Measurements from ENCODE around the gene MAP7D1. TPM values are rescaled to one million over a fixed set of nuclear protein-coding genes. Genes with fewer than 3 reads are reported as not detected.

The MAP7D1 gene
- total RNA-seq, 4 donors from 2014 or later = 147 to 243 (median 172) TPM

DNA sequence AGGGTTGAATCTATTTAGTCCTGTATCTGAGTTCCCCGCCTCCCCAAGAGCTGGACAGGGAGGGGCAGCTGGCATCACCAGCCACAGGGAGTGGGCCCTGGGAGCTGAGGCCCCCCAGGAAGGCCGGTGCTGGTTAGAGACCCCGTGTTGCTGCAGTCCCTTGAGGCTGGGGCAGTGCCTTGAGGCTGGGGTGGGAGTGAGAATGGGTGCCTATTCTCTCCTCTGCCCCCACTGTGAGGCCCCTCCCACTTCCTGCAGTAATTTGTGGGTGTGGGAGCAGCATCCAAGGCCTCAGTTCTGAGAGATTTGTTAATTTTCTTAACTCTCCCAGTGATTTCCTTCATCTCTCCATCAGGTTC, 4.1 kb upstream of the MAP7D1 start:
- no peak for ATAC-seq
- H3K4me1 ChIP-seq = peaks cover 8 to 80% (median 40%) of the 10 kb centered on the region in 3 donors

DNA sequence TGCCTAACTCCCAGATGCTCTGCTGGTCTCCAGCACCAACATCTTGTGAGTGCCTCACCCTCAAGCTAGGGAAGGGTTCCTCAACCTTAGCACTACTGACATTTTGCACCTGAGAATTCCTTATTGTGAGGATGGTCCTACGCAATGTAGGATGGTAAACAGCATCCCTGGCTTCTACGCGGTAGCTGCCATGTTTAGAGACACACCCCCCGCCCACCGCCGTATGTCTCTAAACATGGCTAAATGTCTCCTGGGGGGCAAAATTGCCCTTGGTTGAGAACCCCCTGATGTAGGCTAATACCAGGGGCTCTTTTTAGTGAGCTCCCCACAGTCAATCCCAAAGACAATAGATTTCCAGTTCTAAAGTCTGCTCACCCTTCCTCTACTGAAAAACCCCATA, 2.5 kb upstream of the MAP7D1 start:
- H3K36me3 ChIP-seq = no peaks in the 10 kb centered on the region
- peak overlapping the region in 2 of 4 donors; percentile 93 to 100 for H3K27ac ChIP-seq
- no peak for TF ChIP-seq POLR2AphosphoS5 (IDR thresholded peaks at IDR 0.05)
- no peak for TF ChIP-seq POLR2A (IDR thresholded peaks at IDR 0.05)
- TF ChIP-seq, protein P1, sequence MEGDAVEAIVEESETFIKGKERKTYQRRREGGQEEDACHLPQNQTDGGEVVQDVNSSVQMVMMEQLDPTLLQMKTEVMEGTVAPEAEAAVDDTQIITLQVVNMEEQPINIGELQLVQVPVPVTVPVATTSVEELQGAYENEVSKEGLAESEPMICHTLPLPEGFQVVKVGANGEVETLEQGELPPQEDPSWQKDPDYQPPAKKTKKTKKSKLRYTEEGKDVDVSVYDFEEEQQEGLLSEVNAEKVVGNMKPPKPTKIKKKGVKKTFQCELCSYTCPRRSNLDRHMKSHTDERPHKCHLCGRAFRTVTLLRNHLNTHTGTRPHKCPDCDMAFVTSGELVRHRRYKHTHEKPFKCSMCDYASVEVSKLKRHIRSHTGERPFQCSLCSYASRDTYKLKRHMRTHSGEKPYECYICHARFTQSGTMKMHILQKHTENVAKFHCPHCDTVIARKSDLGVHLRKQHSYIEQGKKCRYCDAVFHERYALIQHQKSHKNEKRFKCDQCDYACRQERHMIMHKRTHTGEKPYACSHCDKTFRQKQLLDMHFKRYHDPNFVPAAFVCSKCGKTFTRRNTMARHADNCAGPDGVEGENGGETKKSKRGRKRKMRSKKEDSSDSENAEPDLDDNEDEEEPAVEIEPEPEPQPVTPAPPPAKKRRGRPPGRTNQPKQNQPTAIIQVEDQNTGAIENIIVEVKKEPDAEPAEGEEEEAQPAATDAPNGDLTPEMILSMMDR (IDR thresholded peaks at IDR 0.05) = no peak
- ATAC-seq = no peak
- no peak overlapping the region for H3K4me3 ChIP-seq
- H3K9me3 ChIP-seq = no peaks in the 10 kb centered on the region
- H3K4me1 ChIP-seq = peaks cover 8 to 78% (median 44%) of the 10 kb centered on the region in 3 donors
- H3K27me3 ChIP-seq = no peaks in the 10 kb centered on the region
- WGBS, 2 donors (ENCODE audit: low coverage in 1 of 2) = 90 to 94% methylated on average over 5 to 6 of the region's 6 CpGs

More for the DNA sequence above, 4.1 kb upstream of the MAP7D1 start:
- WGBS, 2 donors (ENCODE audit: low coverage in 1 of 2) = no CpG with 5 or more reads among the region's 3 CpGs
- Histone ChIP-seq H3K9me3 (no peaks in the 10 kb centered on the region), H3K36me3 (peaks cover 0 to 3% of the 10 kb centered on the region in 2 donors), H3K27me3 (no peaks in the 10 kb centered on the region), H3K27ac (peak overlapping the region; percentile 93 to 100 (median 98)), H3K4me3 (no peak overlapping the region)
- TF ChIP-seq EP300 (IDR thresholded peaks at IDR 0.05) = no peak
- no peak for TF ChIP-seq POLR2A (IDR thresholded peaks at IDR 0.05)
- no peak for TF ChIP-seq POLR2AphosphoS5 (IDR thresholded peaks at IDR 0.05)
- TF ChIP-seq, protein P1 (IDR thresholded peaks at IDR 0.05) = no peak

GRCh38 chr1:36154335-36154734, 1.6 kb upstream of the MAP7D1 start:
- ATAC-seq = no peak

DNA sequence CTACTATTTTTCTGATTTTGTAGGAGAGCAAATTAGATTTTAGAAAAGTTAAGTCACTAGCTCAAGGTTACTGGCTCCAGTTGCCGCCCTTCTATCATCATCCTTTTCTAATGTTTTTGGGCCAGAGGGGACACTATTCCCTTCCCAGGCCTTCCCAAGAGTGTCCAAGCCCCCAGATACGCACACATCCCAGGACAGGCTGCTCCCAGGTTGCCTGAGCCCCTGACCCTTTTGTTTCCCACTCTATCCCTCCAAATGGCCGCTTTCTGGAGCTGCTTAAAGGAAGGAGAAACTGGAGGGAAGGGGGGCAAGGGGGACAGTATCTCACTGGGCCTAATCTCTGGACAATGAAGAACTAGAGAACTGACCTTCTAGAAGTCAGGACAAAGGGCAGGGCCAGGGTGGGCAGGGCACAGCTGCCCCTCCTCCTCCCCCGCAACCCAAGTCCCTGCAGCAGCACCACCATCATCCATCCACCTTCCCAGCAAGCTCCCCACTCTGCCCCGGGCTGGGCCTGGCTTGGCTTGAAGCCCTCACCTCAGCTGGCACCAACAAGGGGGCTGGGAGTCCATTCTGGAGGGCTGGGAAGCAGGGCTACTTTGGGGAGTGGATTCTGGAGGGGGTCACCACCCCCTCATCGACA, 1.1 kb upstream of the MAP7D1 start:
- TF ChIP-seq POLR2AphosphoS5 (IDR thresholded peaks at IDR 0.05) (no peak), EP300 (IDR thresholded peaks at IDR 0.05) (no peak), POLR2A (IDR thresholded peaks at IDR 0.05) (no peak)
- TF ChIP-seq, protein P1 (IDR thresholded peaks at IDR 0.05) = no peak
- ATAC-seq = no peak
- no peaks in the 10 kb centered on the region for H3K9me3 ChIP-seq
- H3K27ac ChIP-seq = peak overlapping the region; percentile 96 to 100 (median 100)
- 80 to 86% methylated on average over 1 of the region's 6 CpGs for WGBS, 2 donors (ENCODE audit: low coverage in 1 of 2)
- H3K36me3 ChIP-seq = no peaks in the 10 kb centered on the region
- no peaks in the 10 kb centered on the region for H3K27me3 ChIP-seq
- peak overlapping the region; percentile 84 to 100 for H3K4me3 ChIP-seq
- H3K4me1 ChIP-seq = peaks cover 8 to 83% (median 55%) of the 10 kb centered on the region in 3 donors

More at GRCh38 chr1:36154335-36154734, 1.6 kb upstream of the MAP7D1 start:
- no peaks in the 10 kb centered on the region for H3K9me3 ChIP-seq
- no peaks in the 10 kb centered on the region for H3K27me3 ChIP-seq
- peaks cover 8 to 82% (median 51%) of the 10 kb centered on the region in 3 donors for H3K4me1 ChIP-seq
- H3K36me3 ChIP-seq = no peaks in the 10 kb centered on the region
- H3K4me3 ChIP-seq = no peak overlapping the region
- peak overlapping the region in 3 of 4 donors; percentile 100 for H3K27ac ChIP-seq
- 63 to 76% methylated on average over 2 to 6 of the region's 6 CpGs for WGBS, 2 donors (ENCODE audit: low coverage in 1 of 2)
- TF ChIP-seq, protein P1 (IDR thresholded peaks at IDR 0.05) = no peak
- TF ChIP-seq POLR2AphosphoS5 (IDR thresholded peaks at IDR 0.05) (no peak), POLR2A (IDR thresholded peaks at IDR 0.05) (no peak)

Data from gastroesophageal sphincter (tissue), 4 donors.